Stomach (tissue), 4 donors: ENCODE results near the gene MTRF1.

Source experiments
- POLR2AphosphoS5 ChIP-seq, 3 donors: sonication (generic); formaldehyde crosslinking; IDR thresholded peaks; one replicate each; pipeline ENCODE4 v1.6.1; 2016; ENCODE audit warnings: antibody characterized with exemption in 3 of 3
- TF ChIP-seq, protein P1 (sequence below), 7 experiments: fragments of 450-650 bp in 4 of 7; fragments of 200-600 bp in 3 of 7; sonication (generic) in 3 of 7; IDR thresholded peaks; one replicate each; pipeline ENCODE4 v1.5.1; 2016 to 2019; ENCODE audit warnings: antibody characterized with exemption in 7 of 7, control low read depth in 2 of 7, mild to moderate bottlenecking in 1 of 7

DNA sequence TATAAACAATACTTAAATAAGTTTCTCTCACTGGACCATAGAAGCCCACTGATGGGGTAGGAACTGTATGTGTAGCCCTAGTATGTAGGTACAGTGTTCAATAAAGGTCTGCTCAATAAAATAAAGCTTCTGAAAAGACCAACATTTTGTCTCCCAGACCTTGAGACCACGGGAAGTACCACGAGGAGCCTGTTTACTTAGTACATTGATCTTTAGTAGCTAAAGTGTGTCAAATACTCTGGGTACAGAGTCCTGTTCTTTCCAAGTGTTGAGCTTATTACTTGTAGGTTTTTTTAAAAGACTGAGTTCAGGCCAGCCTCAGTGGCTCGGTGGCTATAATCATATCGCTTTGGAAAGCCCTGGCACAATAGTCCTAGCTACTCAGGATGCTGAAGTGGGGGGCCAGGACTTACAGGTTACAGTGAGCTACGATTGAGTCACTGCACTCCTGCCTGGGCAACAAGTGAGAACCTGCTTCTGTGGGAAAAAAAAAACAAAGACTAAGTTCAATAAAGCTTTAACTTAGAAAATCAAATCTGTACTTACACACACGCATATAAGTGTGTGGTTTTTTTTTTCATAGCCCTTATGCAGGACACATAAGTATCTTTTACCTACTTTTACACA, 3.4 kb downstream of the MTRF1 start:
- no peak for TF ChIP-seq POLR2AphosphoS5 (IDR thresholded peaks at IDR 0.05)
- TF ChIP-seq, protein P1, sequence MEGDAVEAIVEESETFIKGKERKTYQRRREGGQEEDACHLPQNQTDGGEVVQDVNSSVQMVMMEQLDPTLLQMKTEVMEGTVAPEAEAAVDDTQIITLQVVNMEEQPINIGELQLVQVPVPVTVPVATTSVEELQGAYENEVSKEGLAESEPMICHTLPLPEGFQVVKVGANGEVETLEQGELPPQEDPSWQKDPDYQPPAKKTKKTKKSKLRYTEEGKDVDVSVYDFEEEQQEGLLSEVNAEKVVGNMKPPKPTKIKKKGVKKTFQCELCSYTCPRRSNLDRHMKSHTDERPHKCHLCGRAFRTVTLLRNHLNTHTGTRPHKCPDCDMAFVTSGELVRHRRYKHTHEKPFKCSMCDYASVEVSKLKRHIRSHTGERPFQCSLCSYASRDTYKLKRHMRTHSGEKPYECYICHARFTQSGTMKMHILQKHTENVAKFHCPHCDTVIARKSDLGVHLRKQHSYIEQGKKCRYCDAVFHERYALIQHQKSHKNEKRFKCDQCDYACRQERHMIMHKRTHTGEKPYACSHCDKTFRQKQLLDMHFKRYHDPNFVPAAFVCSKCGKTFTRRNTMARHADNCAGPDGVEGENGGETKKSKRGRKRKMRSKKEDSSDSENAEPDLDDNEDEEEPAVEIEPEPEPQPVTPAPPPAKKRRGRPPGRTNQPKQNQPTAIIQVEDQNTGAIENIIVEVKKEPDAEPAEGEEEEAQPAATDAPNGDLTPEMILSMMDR (IDR thresholded peaks at IDR 0.05) = no peak
